HepG2 (cell line): ENCODE results near the gene HOXA1. TPM values are rescaled to one million over a fixed set of nuclear protein-coding genes. Genes with fewer than 3 reads are reported as not detected.

ENCODE experiments used
- BRD4 ChIP-seq: sonication (generic); formaldehyde crosslinking; IDR thresholded peaks from 2 replicates; pipeline ENCODE4 v1.4.0; 2020; ENCODE audit warnings: missing genetic modification reagents
- CREM ChIP-seq, 2 experiments: sonication (generic) in 1 of 2; formaldehyde crosslinking in 1 of 2; IDR thresholded peaks; 2 replicates each; pipeline versions ENCODE4 v1.4.0 to v1.6.1; 2016 to 2020; ENCODE audit warnings: antibody characterized with exemption in 1 of 2, mild to moderate bottlenecking in 1 of 2, missing genetic modification reagents in 1 of 2
- EED ChIP-seq: sonication (generic); formaldehyde crosslinking; IDR thresholded peaks from 2 replicates; pipeline ENCODE4 v1.5.0; 2020; ENCODE audit warnings: mild to moderate bottlenecking, missing genetic modification reagents
- FLYWCH1 ChIP-seq: sonication (generic); formaldehyde crosslinking; IDR thresholded peaks from 2 replicates; pipeline ENCODE4 v1.8.1; 2023; ENCODE audit warnings: mild to moderate bottlenecking, missing genetic modification reagents
- FOXO1 ChIP-seq: sonication (generic); formaldehyde crosslinking; IDR thresholded peaks from 2 replicates; pipeline ENCODE4 v1.4.0; 2020; ENCODE audit warnings: missing genetic modification reagents
- IKZF1 ChIP-seq: fragments of 450-650 bp; IDR thresholded peaks from 2 replicates; pipeline ENCODE4 v1.7.1; 2016
- KDM6A ChIP-seq: IDR thresholded peaks from 2 replicates; pipeline ENCODE4 v1.6.1; 2016; ENCODE audit warnings: low read depth
- KLF12 ChIP-seq: sonication (generic); formaldehyde crosslinking; IDR thresholded peaks from 2 replicates; pipeline ENCODE4 v1.4.0; 2020; ENCODE audit warnings: missing genetic modification reagents, borderline replicate concordance
- MED8 ChIP-seq: sonication (generic); formaldehyde crosslinking; IDR thresholded peaks from 2 replicates; pipeline ENCODE4 v1.8.1; 2023; ENCODE audit warnings: mild to moderate bottlenecking, missing genetic modification reagents; ENCODE audit not compliant: insufficient replicate concordance
- SMYD3 ChIP-seq: sonication (generic); formaldehyde crosslinking; IDR thresholded peaks from 2 replicates; pipeline ENCODE4 v1.8.1; 2023; ENCODE audit warnings: mild to moderate bottlenecking, missing genetic modification reagents
- ZNF569 ChIP-seq: sonication (generic); formaldehyde crosslinking; IDR thresholded peaks from 2 replicates; pipeline ENCODE4 v1.5.0; 2020; ENCODE audit warnings: mild to moderate bottlenecking, missing genetic modification reagents, moderate library complexity, borderline replicate concordance
- ZNF7 ChIP-seq: IDR thresholded peaks from 2 replicates; pipeline ENCODE4 v1.6.1; 2016; ENCODE audit warnings: missing biosample characterization, missing genetic modification reagents
- ZNF792 ChIP-seq: IDR thresholded peaks from 2 replicates; pipeline ENCODE4 v1.6.1; 2016
- polyA plus RNA-seq, 8 experiments: library from polyadenylated mRNA; depleted of rRNA in 3 of 8; stranded (reverse) in 7 of 8; unstranded in 1 of 8; fragments of >200 nt; fragmentation: Illumina TruSeq in 4 of 8; extraction: Trizol in 4 of 8; gene quantifications; 2 replicates each; pipeline versions ENCODE4 v1.2.1 to v1.2.3, GENCODE V29; 2011 to 2016; ENCODE audit warnings: low read depth in 4 of 8, missing spikeins in 1 of 8, mixed read lengths in 1 of 8; ENCODE audit not compliant: insufficient read depth in 1 of 8
- total RNA-seq, 5 experiments: library from RNA; depleted of rRNA; stranded (reverse); fragments of >200 nt; fragmentation: Illumina TruSeq; extraction: Trizol; gene quantifications; 2 replicates each; pipeline ENCODE4 v1.2.3, GENCODE V29; 2016; ENCODE audit warnings: low read depth in 1 of 5
- TF ChIP-seq, protein P1 (sequence below): sonication (generic); formaldehyde crosslinking; IDR thresholded peaks from 2 replicates; pipeline ENCODE4 v1.4.0; 2020; ENCODE audit warnings: missing genetic modification reagents, borderline replicate concordance
- TF ChIP-seq, protein P2 (sequence below): sonication (generic); formaldehyde crosslinking; IDR thresholded peaks from 2 replicates; pipeline ENCODE4 v1.5.0; 2020; ENCODE audit warnings: mild to moderate bottlenecking, missing genetic modification reagents
- TF ChIP-seq, protein P3 (sequence below), 2 experiments: sonication (generic) in 1 of 2; formaldehyde crosslinking in 1 of 2; IDR thresholded peaks; 2 replicates each; pipeline versions ENCODE4 v1.6.1 to v1.9.0; 2014 to 2022; ENCODE audit warnings: antibody characterized with exemption in 1 of 2, borderline replicate concordance in 1 of 2, inconsistent platforms in 1 of 2, low read depth in 1 of 2, missing genetic modification reagents in 1 of 2

HOXA1 gene
- total and polyA plus RNA-seq, 2 of the 13 experiments (the other 11 are each of a cell fraction or from before 2014, with no cell fraction given) = 0.18 to 0.20 TPM

DNA sequence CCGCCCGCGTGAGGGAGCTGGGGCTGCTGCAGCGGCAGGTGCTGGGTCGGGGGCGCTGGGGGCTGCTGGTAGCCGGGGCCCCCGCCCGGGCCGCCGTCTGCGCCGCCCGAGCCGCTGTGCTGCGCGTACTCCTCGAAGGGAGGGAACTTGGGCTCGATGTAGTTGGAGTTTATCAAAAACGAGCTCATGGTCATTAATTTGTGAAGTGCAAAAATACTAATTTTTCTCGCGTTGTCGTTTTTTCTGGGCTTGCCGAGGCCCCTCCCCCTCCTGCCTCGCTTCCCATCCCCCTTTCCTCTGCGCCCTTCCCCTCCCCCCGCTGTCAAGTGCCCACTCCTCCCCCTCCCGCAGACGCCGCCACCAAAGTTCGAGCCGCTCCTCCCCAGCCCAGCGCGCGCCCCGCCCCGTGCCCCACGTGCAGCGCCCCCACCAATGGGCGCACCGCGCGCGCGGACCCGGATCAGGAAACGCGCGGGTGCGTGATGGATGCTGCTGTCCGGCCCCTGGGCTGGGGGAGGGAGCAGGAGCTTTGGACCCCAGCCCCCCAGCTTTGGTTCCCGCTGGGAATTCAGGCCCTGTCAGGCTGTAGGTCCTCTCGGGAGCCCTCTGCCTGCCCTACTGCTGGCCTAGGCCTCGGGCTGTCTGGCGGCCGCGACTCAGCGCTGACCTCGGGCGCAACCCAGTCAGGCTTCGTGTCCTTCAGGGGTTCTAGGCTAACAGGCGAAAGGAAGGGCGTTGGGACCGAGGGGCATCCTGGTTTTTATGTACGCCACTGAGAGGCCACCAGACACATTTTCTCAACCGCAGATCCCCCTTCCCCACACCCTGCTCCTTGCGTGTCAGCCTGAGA, 35.0 kb upstream of the HOXA1 start, which contains the start of gene HOXA4 (continued):
- TF ChIP-seq, protein P1, sequence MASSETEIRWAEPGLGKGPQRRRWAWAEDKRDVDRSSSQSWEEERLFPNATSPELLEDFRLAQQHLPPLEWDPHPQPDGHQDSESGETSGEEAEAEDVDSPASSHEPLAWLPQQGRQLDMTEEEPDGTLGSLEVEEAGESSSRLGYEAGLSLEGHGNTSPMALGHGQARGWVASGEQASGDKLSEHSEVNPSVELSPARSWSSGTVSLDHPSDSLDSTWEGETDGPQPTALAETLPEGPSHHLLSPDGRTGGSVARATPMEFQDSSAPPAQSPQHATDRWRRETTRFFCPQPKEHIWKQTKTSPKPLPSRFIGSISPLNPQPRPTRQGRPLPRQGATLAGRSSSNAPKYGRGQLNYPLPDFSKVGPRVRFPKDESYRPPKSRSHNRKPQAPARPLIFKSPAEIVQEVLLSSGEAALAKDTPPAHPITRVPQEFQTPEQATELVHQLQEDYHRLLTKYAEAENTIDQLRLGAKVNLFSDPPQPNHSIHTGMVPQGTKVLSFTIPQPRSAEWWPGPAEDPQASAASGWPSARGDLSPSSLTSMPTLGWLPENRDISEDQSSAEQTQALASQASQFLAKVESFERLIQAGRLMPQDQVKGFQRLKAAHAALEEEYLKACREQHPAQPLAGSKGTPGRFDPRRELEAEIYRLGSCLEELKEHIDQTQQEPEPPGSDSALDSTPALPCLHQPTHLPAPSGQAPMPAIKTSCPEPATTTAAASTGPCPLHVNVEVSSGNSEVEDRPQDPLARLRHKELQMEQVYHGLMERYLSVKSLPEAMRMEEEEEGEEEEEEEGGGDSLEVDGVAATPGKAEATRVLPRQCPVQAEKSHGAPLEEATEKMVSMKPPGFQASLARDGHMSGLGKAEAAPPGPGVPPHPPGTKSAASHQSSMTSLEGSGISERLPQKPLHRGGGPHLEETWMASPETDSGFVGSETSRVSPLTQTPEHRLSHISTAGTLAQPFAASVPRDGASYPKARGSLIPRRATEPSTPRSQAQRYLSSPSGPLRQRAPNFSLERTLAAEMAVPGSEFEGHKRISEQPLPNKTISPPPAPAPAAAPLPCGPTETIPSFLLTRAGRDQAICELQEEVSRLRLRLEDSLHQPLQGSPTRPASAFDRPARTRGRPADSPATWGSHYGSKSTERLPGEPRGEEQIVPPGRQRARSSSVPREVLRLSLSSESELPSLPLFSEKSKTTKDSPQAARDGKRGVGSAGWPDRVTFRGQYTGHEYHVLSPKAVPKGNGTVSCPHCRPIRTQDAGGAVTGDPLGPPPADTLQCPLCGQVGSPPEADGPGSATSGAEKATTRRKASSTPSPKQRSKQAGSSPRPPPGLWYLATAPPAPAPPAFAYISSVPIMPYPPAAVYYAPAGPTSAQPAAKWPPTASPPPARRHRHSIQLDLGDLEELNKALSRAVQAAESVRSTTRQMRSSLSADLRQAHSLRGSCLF (CRISPR knock-in tag) = no peak
- TF ChIP-seq KLF12 (CRISPR knock-in tag) = no peak
- TF ChIP-seq BRD4 (CRISPR knock-in tag) = peak; percentile 14; the same call in 1 of the 2 replicates
- peak; percentile 82; the same call in 1 of the 2 replicates for TF ChIP-seq SMYD3 (CRISPR knock-in tag)
- TF ChIP-seq CREM (IDR thresholded peaks at IDR 0.05) = no peak
- no peak for TF ChIP-seq CREM (CRISPR knock-in tag; IDR thresholded peaks at IDR 0.05)
- no peak for TF ChIP-seq KDM6A (CRISPR knock-in tag)
- no peak for TF ChIP-seq ZNF7 (CRISPR knock-in tag)
- TF ChIP-seq ZNF569 = no peak
- TF ChIP-seq, protein P2, sequence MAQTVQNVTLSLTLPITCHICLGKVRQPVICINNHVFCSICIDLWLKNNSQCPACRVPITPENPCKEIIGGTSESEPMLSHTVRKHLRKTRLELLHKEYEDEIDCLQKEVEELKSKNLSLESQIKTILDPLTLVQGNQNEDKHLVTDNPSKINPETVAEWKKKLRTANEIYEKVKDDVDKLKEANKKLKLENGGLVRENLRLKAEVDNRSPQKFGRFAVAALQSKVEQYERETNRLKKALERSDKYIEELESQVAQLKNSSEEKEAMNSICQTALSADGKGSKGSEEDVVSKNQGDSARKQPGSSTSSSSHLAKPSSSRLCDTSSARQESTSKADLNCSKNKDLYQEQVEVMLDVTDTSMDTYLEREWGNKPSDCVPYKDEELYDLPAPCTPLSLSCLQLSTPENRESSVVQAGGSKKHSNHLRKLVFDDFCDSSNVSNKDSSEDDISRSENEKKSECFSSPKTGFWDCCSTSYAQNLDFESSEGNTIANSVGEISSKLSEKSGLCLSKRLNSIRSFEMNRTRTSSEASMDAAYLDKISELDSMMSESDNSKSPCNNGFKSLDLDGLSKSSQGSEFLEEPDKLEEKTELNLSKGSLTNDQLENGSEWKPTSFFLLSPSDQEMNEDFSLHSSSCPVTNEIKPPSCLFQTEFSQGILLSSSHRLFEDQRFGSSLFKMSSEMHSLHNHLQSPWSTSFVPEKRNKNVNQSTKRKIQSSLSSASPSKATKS (CRISPR knock-in tag) = no peak
- TF ChIP-seq FOXO1 = peak; percentile 32; the same call in 1 of the 2 replicates
- no peak for TF ChIP-seq FLYWCH1 (CRISPR knock-in tag)
- no peak for TF ChIP-seq ZNF792
- TF ChIP-seq MED8 = no peak
- TF ChIP-seq, protein P3, sequence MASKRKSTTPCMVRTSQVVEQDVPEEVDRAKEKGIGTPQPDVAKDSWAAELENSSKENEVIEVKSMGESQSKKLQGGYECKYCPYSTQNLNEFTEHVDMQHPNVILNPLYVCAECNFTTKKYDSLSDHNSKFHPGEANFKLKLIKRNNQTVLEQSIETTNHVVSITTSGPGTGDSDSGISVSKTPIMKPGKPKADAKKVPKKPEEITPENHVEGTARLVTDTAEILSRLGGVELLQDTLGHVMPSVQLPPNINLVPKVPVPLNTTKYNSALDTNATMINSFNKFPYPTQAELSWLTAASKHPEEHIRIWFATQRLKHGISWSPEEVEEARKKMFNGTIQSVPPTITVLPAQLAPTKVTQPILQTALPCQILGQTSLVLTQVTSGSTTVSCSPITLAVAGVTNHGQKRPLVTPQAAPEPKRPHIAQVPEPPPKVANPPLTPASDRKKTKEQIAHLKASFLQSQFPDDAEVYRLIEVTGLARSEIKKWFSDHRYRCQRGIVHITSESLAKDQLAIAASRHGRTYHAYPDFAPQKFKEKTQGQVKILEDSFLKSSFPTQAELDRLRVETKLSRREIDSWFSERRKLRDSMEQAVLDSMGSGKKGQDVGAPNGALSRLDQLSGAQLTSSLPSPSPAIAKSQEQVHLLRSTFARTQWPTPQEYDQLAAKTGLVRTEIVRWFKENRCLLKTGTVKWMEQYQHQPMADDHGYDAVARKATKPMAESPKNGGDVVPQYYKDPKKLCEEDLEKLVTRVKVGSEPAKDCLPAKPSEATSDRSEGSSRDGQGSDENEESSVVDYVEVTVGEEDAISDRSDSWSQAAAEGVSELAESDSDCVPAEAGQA (IDR thresholded peaks at IDR 0.05; ENCODE audit: low read depth) = peak; percentile 13; the same call in 1 of the 2 replicates
- TF ChIP-seq, protein P3 (CRISPR knock-in tag; IDR thresholded peaks at IDR 0.05; ENCODE audit: borderline replicate concordance) = no peak
- TF ChIP-seq EED (CRISPR knock-in tag) = no peak
- no peak for TF ChIP-seq IKZF1
